Erythroblast (primary cell): Measurements from ENCODE around the gene PET100.

Experiments
- GATA1 ChIP-seq: IDR thresholded peaks from 2 replicates; pipeline ENCODE4 v1.6.1; 2011; ENCODE audit warnings: low read depth, mild to moderate bottlenecking, control low read depth, low read length, moderate library complexity
- POLR2A ChIP-seq: IDR thresholded peaks from 2 replicates; pipeline ENCODE4 v1.6.1; 2011; ENCODE audit warnings: mild to moderate bottlenecking, low read length

DNA sequence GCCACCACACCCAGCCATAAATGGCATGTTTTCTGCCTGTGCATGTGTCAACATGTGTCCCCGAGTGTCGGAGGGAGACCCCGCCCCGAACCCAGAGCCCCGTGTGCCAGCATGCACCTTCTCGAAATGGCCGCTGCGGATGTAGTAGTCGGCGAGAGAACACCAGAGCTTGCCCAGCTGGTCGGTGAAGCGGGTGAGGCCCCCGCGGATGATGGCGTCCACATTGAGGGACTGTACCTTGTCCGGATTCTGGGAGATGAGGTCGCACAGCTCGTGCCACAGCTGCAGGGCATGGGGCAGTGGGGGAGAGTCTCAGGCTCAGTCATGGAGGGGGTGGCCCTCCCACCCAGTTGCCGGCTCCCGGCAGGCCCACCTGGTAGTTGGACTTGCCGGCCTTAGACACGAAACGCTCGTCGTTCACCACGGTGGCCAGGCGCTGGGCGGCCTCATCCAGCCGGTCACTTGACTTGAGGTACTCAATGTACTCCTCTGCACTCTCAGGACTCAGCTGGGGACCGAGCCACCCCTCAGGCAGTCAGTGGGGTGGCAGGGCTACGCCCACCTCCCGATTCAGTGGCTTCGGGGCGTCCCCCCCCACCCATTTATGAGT is 3.7 kb upstream of the PET100 start:
- TF ChIP-seq POLR2A (no peak), GATA1 (no peak)
